Activated CD8-positive, alpha-beta memory T cell treated with anti-CD3 and anti-CD28 coated beads, Interleukin-2, amount 50 U/mL, for 24 hours (primary cell): Measurements from ENCODE around the gene C19orf25.

Experiments used
- DNase-seq: peaks from one replicate; pipeline ENCODE4 v3.0.0-alpha.2; 2020; ENCODE audit errors: extremely low read depth

The C19orf25 gene

DNA sequence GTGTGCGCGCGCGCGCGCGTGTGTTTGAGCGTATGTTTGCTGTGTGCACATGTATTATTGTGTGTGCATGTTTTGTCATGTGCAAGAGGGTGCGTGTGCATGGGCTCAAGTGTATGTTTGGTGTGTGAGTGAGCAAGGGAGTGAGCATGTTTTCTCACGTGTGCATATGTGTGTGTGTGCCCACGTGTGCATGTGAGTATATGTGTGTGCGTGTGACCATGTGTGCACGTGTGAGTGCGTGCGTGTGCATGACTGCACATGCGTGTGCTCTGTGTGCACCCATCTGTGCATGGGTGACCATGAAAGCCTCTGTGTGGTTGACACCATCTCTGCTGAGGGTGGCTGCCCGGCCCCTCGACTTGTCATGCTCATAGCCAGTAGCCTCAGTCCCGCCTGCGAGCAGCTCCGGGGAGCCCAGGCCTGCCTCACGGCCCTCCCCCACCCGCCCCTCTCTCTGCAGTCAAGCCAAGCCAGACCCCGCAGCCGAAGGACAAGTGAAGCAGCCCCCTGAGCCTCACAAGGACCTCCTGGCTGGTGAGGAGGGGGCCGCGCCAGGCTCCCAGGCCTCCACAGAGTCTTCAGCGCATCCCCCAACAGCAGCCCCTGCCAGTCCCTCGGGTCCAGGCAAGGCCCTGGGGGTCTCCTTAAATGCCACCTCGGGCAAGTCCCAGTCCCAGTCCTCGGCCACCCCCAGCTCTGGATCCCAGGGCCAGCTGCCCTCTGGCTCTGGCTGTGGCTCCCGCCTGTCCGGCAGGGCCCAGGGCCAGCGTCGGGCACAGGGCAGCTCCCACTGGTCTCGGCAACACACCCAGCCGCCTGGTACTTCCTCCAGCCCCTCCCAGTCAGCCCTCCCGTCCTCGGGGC, 17.9 kb upstream of the C19orf25 start:
- no peak for DNase-seq

DNA sequence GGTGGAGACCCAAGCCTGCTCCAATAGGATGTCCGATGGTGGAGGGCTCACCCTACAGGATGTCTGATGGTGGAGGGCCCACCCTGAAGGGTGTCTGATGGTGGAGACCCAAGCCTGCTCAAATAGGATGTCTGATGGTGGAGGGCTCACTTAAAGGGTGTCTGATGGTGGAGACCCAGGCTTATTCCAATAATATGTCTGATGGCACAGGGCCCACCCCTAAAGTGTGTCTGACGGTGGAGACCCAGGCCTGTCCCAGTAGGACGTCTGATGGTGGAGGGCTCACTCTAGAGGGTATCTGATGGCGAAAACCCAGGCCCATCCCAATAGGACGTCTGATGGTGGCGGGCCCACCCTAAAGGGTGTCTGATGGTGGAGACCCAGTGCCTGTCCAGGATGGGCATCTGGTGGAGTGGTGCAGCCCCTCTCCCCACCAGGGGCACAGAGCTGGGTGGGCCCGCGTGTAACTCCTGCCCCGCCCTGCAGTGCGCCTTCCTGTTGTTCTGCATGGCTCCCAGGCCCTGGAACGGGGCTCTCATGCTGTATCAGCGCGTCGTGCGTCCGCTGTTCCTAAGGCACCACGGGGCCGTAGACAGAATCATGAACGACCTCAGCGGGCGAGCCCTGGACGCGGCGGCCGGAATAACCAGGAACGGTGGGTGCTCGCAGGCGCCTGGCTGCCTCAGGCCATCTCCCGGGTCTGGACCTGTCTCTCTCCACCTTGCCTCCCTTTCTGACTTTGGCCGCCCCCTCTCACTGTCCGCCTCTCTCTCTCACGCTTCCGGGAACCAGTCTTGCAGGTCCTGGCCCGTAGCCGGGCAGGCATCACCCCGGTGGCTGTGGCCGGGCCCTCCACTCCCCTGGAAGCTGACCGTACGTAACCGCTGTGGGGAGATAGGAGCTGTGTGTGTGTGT, 17.0 kb upstream of the C19orf25 start:
- DNase-seq = no peak

DNA sequence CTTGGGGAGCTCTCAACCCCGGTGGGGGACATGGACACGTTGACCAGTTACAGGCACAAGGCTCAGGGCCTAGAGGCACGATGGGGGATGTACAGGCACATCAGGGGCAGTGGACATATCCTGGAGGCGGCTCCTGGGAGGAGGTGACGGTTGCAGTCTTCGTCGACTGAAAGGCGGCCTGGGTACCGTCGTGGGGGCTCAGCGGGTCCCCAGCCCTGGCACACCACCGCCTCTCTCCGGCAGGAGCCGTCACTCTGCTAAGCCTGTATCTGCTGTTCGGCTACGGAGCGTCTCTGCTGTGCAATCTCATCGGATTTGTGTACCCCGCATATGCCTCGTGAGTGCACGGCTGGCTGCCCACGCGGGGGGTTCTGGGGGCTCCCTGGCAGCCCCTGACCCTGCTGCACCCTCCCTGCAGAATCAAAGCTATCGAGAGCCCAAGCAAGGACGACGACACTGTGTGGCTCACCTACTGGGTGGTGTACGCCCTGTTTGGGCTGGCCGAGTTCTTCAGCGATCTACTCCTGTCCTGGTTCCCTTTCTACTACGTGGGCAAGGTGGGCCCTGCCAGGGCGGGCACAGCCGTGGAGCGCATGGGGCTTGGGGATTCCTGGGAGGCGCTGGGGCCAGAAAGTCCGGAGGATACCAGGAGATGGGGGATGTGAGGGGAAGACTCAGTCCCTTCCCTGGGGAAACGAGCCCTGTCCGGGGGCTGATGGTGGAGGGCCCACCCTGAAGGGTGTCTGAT, 16.2 kb upstream of the C19orf25 start:
- no peak for DNase-seq

DNA sequence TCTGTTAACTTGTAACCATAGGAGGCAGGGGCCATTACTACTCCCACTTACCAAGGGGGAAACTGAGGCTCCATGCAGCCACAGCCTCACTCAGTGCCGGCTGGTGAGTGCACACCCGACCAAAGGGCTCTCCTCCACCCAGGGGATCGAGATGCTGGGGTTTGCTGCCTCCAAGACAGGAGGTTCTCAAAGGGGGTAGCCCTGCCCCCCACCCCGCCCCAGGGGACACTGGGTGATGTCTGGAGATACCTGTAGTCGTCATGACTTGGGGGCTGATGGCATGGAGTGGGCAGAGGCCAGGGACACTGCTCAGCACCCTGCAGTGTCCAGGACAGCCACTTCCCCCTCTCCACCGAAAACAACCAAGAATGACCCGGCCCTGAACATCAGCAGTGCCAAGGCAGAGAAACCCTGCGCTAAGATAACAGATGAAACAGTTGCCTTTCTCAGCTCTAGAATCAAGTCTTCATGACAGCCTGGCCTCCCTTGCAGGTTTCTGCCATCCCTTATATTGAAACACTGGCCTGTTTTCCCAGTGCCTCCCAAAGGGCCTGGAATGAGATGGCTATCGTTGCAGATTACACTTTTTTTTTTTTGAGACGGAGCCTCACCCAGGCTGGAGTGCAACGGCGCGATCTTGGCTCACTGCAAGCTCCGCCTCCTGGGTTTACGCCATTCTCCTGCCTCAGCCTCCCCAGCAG, 15.2 kb upstream of the C19orf25 start:
- DNase-seq = no peak

DNA sequence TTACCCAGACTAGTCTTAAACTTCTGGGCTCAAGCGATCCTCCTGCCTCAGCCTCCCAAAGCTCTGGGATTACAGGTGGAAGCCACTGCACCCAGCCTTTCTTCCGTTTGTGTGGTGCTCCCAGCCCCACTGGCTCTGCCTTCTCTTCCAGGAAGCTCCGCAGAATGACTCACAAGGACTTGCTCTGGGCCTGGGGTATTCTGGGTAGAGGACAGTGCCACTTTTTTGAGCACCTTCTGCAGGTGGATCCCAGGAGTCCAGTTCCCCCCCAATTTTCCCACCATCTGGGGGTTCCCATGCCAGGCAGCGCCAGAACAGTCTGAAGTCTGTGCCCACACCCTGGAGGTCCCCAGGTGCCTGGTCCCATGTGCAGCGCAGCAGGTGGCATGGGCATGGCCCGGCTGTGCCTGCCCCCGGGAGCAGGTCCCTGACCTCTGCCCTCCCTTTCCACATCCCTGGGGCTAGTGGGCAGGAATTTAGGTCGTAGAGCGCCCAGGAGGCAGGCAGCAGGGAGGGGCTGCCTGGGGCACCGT, 13.5 kb upstream of the C19orf25 start:
- no peak for DNase-seq

DNA sequence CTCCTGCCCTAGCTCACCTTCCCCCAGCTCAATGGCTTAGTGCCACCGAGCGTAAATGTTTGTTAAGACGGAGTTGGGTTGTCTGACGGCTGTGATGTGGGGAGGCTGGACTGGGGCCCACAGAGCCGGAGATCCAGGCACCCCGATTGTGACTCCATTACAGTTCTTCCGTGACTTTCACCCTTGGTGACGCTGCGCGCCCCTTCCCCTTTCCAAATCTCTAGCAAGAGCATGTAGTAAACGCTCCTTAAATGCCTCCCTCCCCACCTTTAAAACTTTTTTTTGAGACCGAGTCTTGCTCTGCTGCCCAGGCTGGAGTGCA, 12.8 kb upstream of the C19orf25 start:
- DNase-seq = no peak

DNA sequence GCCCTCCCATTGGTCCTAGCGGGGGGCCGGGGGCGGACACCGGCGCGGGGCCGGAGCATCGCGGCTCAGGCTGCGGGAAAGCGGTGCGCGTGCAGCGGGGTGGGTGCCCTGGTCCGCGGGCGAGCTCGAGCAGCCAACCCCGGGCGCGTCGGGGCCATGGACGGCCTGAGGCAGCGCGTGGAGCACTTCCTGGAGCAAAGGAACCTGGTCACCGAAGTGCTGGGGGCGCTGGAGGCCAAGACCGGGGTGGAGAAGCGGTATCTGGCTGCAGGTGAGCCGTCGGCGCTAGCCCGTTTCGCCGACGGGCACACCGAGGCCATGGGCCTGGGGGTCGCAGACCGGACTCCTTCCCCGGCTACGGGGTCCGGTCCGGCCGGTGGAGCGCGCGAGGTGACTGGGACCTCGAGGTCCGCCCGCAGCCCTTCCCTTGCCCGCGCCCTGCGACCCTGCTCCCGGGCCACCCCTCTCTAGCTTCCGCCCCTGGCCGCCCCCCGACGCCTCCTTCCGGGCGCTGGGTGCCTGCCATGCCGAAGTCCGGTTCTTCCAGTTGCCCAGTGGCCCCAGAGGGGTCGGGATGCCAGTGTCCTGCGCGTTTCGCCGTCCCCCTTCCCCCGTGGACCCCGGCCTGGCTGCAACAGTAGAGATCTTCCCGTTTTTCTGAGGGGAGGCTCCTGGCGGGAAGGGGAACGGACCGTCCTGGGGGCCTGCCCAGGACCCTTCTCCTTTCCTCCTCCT, 12.3 kb upstream of the C19orf25 start, which contains the start of gene REEP6:
Gene REEP6, plus strand, starts transcription at position 68 of the 735 bp plus-strand sequence. Its CDS starts 89 bp downstream, at position 157.
- no peak for DNase-seq

DNA sequence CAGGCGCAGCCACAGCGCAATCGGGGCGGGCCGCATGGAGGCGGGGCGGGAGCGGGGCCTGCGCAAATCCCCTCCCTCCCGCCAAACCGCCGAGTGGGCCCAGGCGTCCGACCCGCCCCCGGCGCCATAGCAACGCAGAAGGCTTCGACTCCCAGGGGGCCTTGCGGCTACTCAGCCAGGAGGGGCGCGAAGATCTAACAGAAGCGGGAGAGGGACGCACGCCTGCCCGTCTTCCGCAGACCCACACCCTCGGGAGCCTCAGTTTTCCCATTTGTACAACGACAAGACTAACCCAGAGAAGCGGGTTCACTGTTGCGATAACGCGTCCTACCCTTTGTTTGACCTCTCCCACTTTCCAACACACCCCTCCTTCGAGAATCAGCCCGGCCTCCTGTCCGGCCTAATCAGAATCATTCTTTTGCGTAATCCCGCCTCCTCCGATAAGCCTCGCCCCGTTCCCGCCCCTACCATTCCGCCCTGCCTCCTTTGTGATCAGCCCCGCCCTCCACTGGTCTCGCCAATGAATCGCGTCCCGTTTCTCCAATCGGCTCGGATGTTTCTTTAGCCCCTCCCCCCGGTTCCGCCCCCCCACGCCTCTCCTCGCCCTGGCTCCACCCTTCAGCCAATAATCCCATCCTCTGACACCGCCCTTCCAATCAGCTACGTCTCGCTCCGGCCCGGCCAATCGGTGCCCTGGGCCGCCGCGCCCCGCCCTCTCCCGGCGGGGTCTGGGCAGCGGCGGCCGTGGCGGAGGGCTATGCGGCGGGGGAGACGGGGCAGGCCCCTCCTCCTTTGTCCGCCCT, 11.5 kb upstream of the C19orf25 start, which contains the start of gene PCSK4:
Gene PCSK4, minus strand, starts transcription at position 40 of the 803 bp plus-strand sequence. Its CDS starts 4 bp downstream, at position 36.
- DNase-seq = peak; percentile 95

DNA sequence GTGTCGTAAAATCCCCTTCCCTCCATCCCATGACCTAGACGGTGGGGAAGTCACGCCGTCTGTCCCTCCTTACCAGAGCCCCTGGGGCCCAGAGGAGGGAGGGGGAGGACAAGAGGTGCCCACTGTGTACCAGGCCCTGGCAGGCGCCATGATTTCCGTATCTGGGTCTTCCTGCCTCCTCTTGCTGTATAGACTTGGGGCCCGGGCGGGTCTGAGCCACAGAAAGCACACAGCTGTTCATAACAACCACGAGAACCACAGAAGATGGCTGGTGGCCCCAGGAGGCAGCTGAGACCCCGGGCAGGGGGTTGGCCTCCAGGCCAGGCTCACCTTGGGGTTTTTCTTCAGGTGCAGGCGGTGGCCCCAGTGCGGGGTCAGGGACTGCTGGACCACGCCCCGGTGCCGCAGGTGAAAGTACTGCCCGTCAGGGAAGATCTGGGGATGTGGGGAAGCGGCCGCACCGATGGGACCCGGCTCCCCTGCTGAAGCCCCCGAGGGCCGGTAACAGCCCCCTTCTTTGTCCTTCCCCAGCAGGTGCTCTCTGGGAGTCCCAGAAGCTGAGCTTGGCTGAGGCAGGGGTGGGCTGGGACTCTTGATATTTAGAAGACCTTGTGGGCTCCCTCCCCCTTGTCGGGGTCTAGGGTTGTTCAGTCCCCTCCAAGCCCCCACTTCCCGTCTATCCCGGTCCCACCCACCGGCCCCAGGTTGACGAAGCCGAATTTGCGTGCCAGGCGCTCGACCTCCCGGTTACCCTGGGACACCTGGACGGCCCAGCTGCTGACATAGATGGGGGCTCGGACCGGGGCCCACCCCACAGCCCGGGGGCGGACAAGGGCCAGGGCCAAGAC, 10.7 kb upstream of the C19orf25 start:
- DNase-seq = no peak

DNA sequence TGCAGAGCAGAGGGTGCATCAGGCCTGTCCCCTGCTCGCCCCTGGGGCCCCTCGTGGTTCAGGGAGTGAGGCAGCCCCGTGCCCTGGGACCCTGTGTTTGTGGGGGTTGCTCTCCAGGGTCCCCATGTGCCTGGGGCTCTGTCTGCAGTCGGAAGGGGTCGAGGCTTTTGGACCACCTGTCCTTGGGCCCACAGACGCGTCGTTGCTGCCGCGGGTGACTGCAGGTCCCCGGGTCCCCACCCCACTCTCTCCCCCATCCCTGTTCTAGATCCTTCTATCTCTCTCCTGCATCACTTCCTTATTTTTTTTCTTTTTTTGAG, 9.2 kb upstream of the C19orf25 start:
- no peak for DNase-seq

DNA sequence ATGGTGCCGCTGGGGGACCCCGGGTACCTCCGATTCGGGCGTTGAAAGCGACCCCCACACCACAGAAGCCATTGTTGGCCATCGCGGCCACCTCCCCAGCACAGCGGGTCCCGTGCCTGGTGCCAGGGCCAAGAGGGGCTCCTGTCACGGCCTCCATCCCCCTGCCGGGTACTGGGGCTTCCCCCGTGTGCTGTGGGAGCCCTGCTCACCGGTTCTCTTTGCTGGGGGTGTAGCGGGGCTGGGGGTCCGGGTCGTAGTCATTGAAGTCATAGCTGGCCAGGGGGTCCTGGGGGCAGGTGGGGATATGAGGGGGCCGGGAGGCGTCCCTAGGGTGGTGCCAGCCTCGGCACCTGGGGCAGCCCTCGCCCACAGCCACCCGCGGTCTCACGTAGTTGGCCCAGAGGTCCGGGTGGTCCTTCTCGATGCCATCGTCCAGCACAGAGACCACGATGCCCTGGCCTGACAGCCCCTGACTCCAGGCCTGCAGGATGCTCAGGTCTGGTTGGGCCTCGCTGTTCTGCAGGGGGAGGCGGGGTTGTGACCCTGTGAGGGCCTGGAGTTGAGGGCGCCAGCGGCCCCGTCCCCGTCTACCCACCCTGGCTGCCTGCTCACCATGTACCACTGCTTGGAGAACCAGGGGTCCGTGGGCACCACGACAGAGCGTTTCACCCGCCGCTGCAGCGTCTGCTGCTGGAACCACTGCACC, 8.7 kb upstream of the C19orf25 start:
- no peak for DNase-seq

DNA sequence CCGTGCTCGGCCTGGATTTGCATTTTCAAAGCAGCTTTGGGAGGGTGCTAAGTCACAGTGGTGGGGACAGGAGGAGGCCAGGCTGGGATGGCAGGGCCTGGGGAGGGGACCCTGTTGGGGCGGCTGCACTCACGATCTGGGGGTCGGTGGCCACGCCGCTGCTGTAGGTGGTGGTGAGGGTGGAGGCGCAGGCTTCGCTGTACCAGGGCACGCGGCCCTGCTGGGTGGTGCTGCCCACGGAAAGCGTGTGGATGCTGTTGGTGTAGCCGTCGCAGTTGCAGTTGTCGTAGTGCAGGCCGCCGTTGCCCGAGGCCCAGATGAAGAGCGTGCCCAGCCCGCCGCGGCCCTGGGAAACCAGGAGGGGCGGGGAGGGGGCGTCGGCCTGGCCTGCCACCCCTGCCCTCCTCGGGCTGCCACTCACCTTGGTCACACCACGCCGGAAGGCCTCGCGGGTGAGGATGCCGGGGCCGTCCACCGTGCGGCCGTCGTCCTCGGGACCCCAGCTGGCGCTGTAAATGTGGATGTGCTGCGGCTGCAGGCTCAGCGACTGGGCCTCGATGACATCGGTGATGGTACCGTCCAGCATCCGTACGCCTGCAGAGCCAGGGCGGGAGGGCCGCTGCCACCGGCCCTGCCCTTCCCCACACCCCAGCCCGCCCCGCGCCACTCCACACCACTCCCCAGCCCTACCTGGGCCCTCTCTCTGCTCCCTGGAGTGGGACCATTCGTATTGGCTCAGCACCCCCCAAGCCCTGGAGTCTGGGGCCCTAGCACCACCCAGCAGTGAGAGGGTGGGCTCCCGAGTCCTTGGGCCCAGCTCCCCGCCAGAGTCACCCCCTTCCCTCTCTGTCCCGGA, 7.9 kb upstream of the C19orf25 start:
- DNase-seq = no peak

DNA sequence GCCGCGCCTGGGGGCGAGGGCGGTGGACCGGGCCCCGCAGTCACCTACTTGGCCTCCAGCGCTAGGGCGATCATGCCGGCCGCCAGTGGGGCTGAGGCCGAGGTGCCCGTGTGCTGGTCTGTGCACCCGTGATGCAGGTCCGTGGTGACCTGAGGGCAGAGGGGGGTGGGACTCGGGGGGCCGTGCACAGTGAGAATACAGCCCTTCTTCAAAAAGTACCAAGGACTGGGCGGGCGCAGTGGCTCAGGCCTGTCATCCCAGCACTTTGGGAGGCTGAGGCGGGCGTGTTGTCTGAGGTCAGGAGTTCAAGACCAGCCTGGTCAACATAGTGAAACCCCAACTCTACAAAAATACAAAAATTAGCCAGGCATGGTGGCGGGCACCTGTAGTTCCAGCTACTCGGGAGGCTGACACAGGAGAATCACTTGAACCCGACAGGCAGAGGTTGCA, 5.0 kb upstream of the C19orf25 start:
- no peak for DNase-seq

DNA sequence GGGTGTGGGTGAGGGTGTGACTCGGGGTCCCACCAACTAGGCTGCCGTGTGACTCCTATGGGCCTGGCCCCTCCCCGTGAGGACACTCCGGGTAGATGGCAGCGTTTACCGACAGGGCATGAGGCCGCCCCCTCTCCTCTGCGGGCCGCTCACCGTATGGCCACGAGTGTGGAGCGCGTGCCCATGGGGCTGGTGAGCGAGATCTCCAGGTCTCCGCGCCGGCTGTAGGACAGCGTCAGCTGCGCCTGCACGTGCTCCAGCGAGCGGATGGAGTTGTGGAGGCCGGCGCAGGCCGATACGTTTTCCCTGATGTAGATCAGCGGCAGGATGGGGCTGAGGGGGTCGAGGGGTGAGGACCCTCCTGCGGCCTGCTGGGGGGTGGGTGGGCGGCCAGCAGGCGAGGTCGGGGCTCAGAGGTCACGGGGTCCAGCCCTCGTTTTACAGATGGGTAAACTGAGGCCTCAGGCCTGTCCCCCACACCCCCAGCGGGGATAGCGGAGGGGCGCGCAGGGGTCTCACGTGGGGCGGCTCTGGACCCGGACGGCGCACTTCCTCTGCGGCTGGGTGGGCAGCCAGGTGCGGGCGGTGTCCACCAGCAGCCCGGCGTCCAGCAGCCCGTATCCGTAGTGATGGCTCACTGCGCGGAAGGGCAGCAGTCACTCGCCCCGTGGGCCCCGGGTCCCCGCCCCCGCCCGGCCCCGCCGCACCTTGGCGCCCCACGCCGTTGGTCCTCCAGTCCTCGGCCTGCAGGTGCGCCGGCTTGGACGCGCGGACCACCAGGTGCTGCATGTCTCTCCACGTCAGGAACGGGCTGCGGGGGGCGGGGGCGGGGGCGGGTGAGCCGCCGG, 4.3 kb upstream of the C19orf25 start:
- no peak for DNase-seq

DNA sequence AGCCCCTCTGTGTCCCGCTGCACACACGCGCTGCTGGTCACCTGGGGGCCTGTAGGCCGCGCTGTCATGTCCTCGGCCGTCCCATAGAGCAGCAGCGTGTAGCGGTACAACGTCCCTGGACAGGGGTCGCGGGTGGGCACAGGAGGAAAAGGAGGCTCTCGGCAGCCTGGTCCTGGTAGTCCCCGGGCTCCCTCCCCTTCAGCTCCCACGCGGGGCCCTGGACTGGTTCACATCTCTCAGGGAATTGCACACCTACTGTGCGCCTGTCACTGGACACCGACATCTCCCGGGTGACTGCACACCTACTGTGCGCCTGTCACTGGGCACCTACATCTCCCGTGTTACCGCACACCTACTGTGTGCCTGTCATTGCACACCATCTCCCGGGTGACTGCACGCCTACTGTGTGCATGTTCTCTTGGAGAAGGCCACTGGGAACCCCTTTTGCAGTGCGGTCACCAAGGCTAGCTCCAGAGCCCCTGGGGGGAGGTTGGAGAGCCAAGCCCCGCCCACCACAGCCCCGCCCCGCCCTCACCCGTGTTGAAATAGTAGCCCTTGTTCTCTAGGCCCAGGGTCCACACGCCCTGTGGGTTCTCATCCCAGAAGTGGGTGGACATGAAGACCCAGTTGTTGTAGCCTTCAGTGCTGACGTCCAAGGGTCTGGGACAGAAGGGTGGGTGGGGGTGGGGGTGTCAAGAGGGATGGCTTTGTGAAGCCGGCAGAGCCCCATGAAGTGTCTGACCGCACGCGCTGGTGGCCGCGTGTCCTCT, 3.5 kb upstream of the C19orf25 start:
- no peak for DNase-seq
